Neural cell (in vitro differentiated cells): Measurements from ENCODE around the gene CNDP2. TPM values are rescaled to one million over a fixed set of nuclear protein-coding genes. Genes with fewer than 3 reads are reported as not detected.

Experiments
- H2AFZ ChIP-seq: fragments of 200-600, 300-800 bp; sonication (generic), shearing (Covaris generic); 2 replicates; pipeline ENCODE4 v1.6.0; 2014; ENCODE audit warnings: low read depth, mild to moderate bottlenecking, antibody characterized with exemption, low read length, moderate library complexity
- H3F3A ChIP-seq: fragments of 200-600 bp; shearing (Covaris generic); 2 replicates; pipeline ENCODE4 v1.6.1; 2016; ENCODE audit warnings: mild to moderate bottlenecking, moderate library complexity, mixed read lengths, antibody characterized with exemption, low read length; ENCODE audit not compliant: insufficient read depth, poor library complexity, severe bottlenecking
- H3K27ac ChIP-seq: fragments of 200-600, 300-800 bp; sonication (generic), shearing (Covaris generic); 2 replicates; pipeline ENCODE4 v1.5.1; 2014; ENCODE audit warnings: mild to moderate bottlenecking, low read length, moderate library complexity
- H3K27me3 ChIP-seq: fragments of 300-800, 200-600 bp; sonication (generic), shearing (Covaris generic); 2 replicates; pipeline ENCODE4 v1.6.0; 2014; ENCODE audit warnings: mild to moderate bottlenecking, low read depth, low read length, moderate library complexity; ENCODE audit not compliant: insufficient read depth
- H3K36me3 ChIP-seq: fragments of 300-800, 200-600 bp; sonication (generic), shearing (Covaris generic); 2 replicates; pipeline ENCODE4 v1.5.1; 2014; ENCODE audit warnings: mild to moderate bottlenecking, antibody characterized with exemption, low read length, moderate library complexity; ENCODE audit not compliant: insufficient read depth
- H3K4me2 ChIP-seq: fragments of 300-800, 200-600 bp; sonication (generic), shearing (Covaris generic); 2 replicates; pipeline ENCODE4 v1.6.0; 2014; ENCODE audit warnings: mild to moderate bottlenecking, low read length
- H3K4me3 ChIP-seq: fragments of 300-800, 200-600 bp; sonication (generic), shearing (Covaris generic); 2 replicates; pipeline ENCODE4 v1.5.1; 2014; ENCODE audit warnings: mild to moderate bottlenecking, low read length, moderate library complexity
- H3K79me2 ChIP-seq: fragments of 200-600 bp; shearing (Covaris generic); replicated peaks from 2 replicates; pipeline ENCODE4 v1.6.0; 2014; ENCODE audit warnings: mild to moderate bottlenecking, low read length, moderate library complexity; ENCODE audit not compliant: insufficient read depth
- H3K9ac ChIP-seq: fragments of 300-800, 200-600 bp; sonication (generic), shearing (Covaris generic); 2 replicates; pipeline ENCODE4 v1.6.1; 2016; ENCODE audit warnings: mild to moderate bottlenecking, low read length, mixed read lengths
- H3K9me2 ChIP-seq: fragments of 200-600 bp; shearing (Covaris generic); 2 replicates; pipeline ENCODE4 v1.6.1; 2016; ENCODE audit warnings: mild to moderate bottlenecking, low read length, mixed read lengths; ENCODE audit not compliant: insufficient read depth
- H3K9me3 ChIP-seq: fragments of 200-600, 300-800 bp; sonication (generic), shearing (Covaris generic); 2 replicates; pipeline ENCODE4 v1.6.1; 2016; ENCODE audit warnings: mild to moderate bottlenecking, mixed run types, low read length, moderate library complexity, mixed read lengths
- H4K20me1 ChIP-seq: fragments of 200-600 bp; shearing (Covaris generic); 2 replicates; pipeline ENCODE4 v1.6.1; 2016; ENCODE audit warnings: mild to moderate bottlenecking, mixed run types; ENCODE audit not compliant: insufficient read depth
- CTCF ChIP-seq: fragments of 450-650 bp; IDR thresholded peaks from 2 replicates; pipeline ENCODE4 v1.5.1; 2014; ENCODE audit warnings: antibody characterized with exemption, mild to moderate bottlenecking, moderate library complexity; ENCODE audit not compliant: poor library complexity, severe bottlenecking
- EP300 ChIP-seq: fragments of 450-650 bp; conservative IDR thresholded peaks from 2 replicates; pipeline ENCODE4 v1.6.1; 2014; ENCODE audit warnings: antibody characterized with exemption, mild to moderate bottlenecking, moderate library complexity; ENCODE audit not compliant: poor library complexity, severe bottlenecking
- EZH2 ChIP-seq: fragments of 200-600, 300-800 bp; shearing (Covaris generic), sonication (generic); IDR thresholded peaks from 2 replicates; pipeline ENCODE4 v1.6.1; 2014; ENCODE audit warnings: antibody characterized with exemption, low read length, borderline replicate concordance, mild to moderate bottlenecking; ENCODE audit not compliant: insufficient read depth, poor library complexity, severe bottlenecking
- MXI1 ChIP-seq: fragments of 450-650 bp; conservative IDR thresholded peaks from 2 replicates; pipeline ENCODE4 v1.6.1; 2014; ENCODE audit warnings: antibody characterized with exemption, mild to moderate bottlenecking; ENCODE audit not compliant: poor library complexity, severe bottlenecking
- POLR2AphosphoS5 ChIP-seq: IDR thresholded peaks from 2 replicates; pipeline ENCODE4 v1.6.1; 2012
- RAD21 ChIP-seq: fragments of 450-650 bp; conservative IDR thresholded peaks from 2 replicates; pipeline ENCODE4 v1.6.1; 2014; ENCODE audit warnings: antibody characterized with exemption, mild to moderate bottlenecking, moderate library complexity
- SMC3 ChIP-seq: fragments of 450-650 bp; conservative IDR thresholded peaks from 2 replicates; pipeline ENCODE4 v1.6.1; 2014; ENCODE audit warnings: antibody characterized with exemption, mild to moderate bottlenecking, moderate library complexity; ENCODE audit not compliant: poor library complexity
- TAF1 ChIP-seq: IDR thresholded peaks from 2 replicates; pipeline ENCODE4 v1.6.1; 2012; ENCODE audit warnings: low read depth
- polyA plus RNA-seq: library from polyadenylated mRNA; depleted of rRNA; stranded (reverse); fragments of >200 nt; gene quantifications from 2 replicates; pipeline ENCODE4 v1.2.3, GENCODE V29; 2014
- TF ChIP-seq, protein P1 (sequence below): IDR thresholded peaks from 2 replicates; pipeline ENCODE4 v1.6.1; 2012; ENCODE audit warnings: borderline replicate concordance

Gene CNDP2
- polyA plus RNA-seq, 1 donor from 2014 or later, result 35.7 TPM

GRCh38 chr18:74551936-74552555, 55.9 kb downstream of the CNDP2 start:
- TF ChIP-seq MXI1 (no peak), RAD21 (peak; percentile 79), SMC3 (peak; percentile 76), POLR2AphosphoS5 (no peak), EP300 (no peak), CTCF (peak; percentile 75), TAF1 (no peak), EZH2 (no peak)
- TF ChIP-seq, protein P1, sequence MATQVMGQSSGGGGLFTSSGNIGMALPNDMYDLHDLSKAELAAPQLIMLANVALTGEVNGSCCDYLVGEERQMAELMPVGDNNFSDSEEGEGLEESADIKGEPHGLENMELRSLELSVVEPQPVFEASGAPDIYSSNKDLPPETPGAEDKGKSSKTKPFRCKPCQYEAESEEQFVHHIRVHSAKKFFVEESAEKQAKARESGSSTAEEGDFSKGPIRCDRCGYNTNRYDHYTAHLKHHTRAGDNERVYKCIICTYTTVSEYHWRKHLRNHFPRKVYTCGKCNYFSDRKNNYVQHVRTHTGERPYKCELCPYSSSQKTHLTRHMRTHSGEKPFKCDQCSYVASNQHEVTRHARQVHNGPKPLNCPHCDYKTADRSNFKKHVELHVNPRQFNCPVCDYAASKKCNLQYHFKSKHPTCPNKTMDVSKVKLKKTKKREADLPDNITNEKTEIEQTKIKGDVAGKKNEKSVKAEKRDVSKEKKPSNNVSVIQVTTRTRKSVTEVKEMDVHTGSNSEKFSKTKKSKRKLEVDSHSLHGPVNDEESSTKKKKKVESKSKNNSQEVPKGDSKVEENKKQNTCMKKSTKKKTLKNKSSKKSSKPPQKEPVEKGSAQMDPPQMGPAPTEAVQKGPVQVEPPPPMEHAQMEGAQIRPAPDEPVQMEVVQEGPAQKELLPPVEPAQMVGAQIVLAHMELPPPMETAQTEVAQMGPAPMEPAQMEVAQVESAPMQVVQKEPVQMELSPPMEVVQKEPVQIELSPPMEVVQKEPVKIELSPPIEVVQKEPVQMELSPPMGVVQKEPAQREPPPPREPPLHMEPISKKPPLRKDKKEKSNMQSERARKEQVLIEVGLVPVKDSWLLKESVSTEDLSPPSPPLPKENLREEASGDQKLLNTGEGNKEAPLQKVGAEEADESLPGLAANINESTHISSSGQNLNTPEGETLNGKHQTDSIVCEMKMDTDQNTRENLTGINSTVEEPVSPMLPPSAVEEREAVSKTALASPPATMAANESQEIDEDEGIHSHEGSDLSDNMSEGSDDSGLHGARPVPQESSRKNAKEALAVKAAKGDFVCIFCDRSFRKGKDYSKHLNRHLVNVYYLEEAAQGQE, result no peak
- H3K27ac ChIP-seq, result no peak overlapping the region
- H2AFZ ChIP-seq, result no peak overlapping the region
- no peaks in the 10 kb centered on the region for H3K36me3 ChIP-seq
- H3K9me3 ChIP-seq, result peaks cover 6% of the 10 kb centered on the region
- no peak overlapping the region for H3K4me2 ChIP-seq
- no peaks in the 10 kb centered on the region for H3K79me2 ChIP-seq
- H3K9me2 ChIP-seq, result no peaks in the 10 kb centered on the region
- H3K27me3 ChIP-seq, result no peaks in the 10 kb centered on the region
- H3F3A ChIP-seq, result no peaks in the 10 kb centered on the region
- no peak overlapping the region for H3K9ac ChIP-seq
- H4K20me1 ChIP-seq, result no peaks in the 10 kb centered on the region
- no peak overlapping the region for H3K4me3 ChIP-seq

- H3K9ac ChIP-seq, result no peak overlapping the region
- no peaks in the 10 kb centered on the region for H3K9me2 ChIP-seq
- H3K4me2 ChIP-seq, result no peak overlapping the region
- H3K9me3 ChIP-seq, result no peaks in the 10 kb centered on the region
- no peaks in the 10 kb centered on the region for H4K20me1 ChIP-seq
- no peaks in the 10 kb centered on the region for H3K79me2 ChIP-seq
- no peak for TF ChIP-seq POLR2AphosphoS5
- H3K27ac ChIP-seq, result no peak overlapping the region
- no peaks in the 10 kb centered on the region for H3F3A ChIP-seq
- no peaks in the 10 kb centered on the region for H3K27me3 ChIP-seq
- H3K36me3 ChIP-seq, result no peaks in the 10 kb centered on the region
- H2AFZ ChIP-seq, result no peak overlapping the region
- no peak overlapping the region for H3K4me3 ChIP-seq
Measured at GRCh38 chr18:74556126-74556525, 60.0 kb downstream of the CNDP2 start.
